CD4-positive, alpha-beta T cell treated with Interleukin-21 for 1 hour (primary cell): ENCODE results near the gene FUT6.
"Not testable (repeated sequence)": the region's sequence is repeated elsewhere in the genome, so short reads cannot be mapped to it uniquely, and the experiment has no call there.

ENCODE experiments used
- DNase-seq: peaks from one replicate; pipeline ENCODE4 v3.0.0-alpha.2; 2020

FUT6 gene

DNA sequence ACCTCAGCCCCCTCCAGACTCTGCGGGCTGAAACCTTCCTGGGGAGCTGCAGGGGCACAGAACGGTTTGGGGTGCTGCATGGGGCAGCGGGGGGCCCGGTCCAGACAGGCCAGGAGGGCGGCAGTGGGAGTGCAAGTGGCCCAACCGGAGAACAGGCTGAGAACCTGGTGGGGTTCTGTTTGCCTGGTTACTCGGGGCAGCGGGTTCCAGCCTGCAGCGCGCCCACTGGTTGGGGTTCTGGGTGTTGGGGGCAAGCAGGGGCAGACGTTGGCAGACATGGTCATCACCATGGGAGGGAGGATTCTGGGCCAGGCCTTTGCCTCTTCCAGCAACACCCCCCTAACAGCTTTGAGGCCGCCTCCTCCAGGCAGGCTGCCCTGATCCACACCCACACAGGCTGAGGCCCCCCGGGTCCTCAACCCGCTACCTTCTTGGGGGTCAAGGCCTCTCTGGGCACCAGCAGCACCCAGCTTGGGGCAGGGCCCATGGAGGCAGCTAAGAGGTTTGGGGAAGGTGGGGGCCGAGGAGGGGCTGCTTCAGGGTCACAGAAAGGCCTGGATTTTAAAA is 54.8 kb downstream of the FUT6 start, which contains the start of gene PRR22:
PRR22 (minus strand) TSS at position 166 of the 567 bp plus-strand sequence; CDS start at position 80, 86 bp downstream.
- DNase-seq = no peak

GRCh38 chr19:5782945-5783919 is 56.3 kb downstream of the FUT6 start:
- DNase-seq = no peak

DNA sequence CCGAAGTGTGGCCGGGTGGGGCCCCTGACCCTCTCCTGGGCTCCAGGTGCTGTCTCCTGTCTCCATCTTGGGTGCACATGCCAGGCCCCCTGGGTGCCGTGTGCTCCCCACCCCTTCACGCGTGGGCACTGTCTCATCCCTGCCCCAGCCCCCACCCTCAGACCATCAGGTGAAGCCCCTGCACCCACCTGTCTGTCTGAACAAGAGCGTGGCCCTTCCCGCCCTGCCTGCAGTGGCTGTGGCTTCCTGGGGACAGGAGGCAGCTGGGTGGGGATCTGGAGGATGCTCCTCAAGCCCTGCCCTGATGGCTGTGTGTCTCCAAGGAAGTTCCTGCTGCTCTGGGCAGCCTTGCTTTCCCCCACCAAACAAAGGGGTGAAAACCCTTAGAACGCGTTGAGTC is 57.2 kb downstream of the FUT6 start:
- DNase-seq = no peak

- not testable (repeated sequence) for DNase-seq
Observed at GRCh38 chr19:5780916-5781315, 58.6 kb downstream of the FUT6 start.
